ENCODE data around the gene DBNDD1. TPM values are rescaled to one million over a fixed set of nuclear protein-coding genes. Genes with fewer than 3 reads are reported as not detected.
"Not testable (repeated sequence)": the region's sequence is repeated elsewhere in the genome, so short reads cannot be mapped to it uniquely, and the experiment has no call there.

The DBNDD1 gene
- total RNA-seq, 1 donor from 2014 or later = 11.6 TPM

DNA sequence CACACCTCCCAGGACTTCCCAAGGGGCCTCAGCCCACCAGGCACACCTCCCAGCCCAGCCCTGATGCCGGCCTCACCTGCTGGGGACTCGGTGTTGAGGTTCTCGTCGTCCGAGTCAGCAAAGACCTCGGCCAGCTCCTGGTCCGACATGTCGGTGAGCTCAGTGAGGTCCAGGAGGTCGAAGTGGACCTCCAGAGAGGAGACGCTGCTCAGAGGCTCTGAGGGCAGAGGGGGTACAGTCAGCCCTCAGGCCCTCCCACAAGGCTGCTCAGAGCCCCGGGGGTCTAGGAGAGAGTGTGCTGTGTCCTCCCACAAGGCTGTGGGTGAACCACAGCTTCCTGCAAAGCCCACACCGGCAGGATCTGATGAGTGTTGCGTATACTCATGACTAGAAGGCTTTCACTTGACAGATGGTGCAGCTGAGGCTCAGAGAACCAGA is 10.5 kb downstream of the DBNDD1 start:
- Mint-ChIP-seq H3K4me1 (ENCODE audit: unreplicated experiment) (no peaks in the 10 kb centered on the region), H3K27me3 (no peaks in the 10 kb centered on the region), H3K4me3 (no peak overlapping the region), H3K9me3 (no peaks in the 10 kb centered on the region), H3K27ac (no peak overlapping the region), H3K36me3 (no peaks in the 10 kb centered on the region)
- TF ChIP-seq, protein P1, sequence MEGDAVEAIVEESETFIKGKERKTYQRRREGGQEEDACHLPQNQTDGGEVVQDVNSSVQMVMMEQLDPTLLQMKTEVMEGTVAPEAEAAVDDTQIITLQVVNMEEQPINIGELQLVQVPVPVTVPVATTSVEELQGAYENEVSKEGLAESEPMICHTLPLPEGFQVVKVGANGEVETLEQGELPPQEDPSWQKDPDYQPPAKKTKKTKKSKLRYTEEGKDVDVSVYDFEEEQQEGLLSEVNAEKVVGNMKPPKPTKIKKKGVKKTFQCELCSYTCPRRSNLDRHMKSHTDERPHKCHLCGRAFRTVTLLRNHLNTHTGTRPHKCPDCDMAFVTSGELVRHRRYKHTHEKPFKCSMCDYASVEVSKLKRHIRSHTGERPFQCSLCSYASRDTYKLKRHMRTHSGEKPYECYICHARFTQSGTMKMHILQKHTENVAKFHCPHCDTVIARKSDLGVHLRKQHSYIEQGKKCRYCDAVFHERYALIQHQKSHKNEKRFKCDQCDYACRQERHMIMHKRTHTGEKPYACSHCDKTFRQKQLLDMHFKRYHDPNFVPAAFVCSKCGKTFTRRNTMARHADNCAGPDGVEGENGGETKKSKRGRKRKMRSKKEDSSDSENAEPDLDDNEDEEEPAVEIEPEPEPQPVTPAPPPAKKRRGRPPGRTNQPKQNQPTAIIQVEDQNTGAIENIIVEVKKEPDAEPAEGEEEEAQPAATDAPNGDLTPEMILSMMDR (conservative IDR thresholded peaks at IDR 0.05) = no peak
- DNase-seq (ENCODE audit: extremely low spot score, unreplicated experiment) = no peak

DNA sequence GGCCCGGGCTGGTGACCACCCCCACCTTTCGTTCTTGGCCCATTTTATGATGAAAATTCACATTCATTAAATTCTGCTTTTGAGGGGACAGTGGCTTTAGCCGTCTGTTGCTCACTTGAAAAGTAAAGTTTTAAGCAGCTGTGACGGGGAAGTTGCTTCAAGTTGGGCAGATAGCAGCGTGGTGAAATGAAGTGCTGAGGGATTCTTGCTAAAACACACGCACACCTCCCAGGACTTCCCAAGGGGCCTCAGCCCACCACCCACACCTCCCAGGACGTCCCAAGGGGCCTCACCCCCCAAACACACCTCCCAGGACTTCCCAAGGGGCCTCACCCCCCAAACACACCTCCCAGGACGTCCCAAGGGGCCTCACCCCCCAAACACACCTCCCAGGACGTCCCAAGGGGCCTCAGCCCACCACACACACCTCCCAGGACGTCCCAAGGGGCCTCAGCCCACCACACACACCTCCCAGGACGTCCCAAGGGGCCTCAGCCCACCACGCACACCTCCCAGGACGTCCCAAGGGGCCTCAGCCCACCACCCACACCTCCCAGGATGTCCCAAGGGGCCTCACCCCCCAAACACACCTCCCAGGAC is 11.5 kb downstream of the DBNDD1 start:
- H3K9me3 Mint-ChIP-seq; H3K36me3 Mint-ChIP-seq; H3K4me1 Mint-ChIP-seq (ENCODE audit: unreplicated experiment); H3K27ac Mint-ChIP-seq; DNase-seq (ENCODE audit: extremely low spot score, unreplicated experiment); H3K4me3 Mint-ChIP-seq; H3K27me3 Mint-ChIP-seq: not testable (repeated sequence)

DNA sequence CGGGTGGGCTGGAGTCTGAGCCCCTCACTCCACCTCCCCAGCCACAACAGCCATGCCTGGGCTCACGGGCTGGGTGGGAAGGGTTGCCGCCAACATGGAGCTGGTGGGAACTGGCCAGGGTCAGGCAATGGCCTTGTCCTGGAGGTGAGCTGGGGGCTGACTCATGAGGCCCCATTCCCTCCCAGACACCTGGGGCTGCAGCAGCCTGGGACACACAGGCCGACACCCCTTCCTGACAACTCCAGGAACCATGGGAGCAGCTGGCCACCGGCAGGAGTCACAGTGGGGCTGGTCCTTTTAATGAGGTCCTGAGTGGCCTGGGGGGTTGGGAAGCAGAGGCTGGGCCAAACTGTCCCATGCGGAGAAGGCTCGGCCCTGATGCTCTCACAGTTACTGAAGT is 12.2 kb downstream of the DBNDD1 start:
- no peaks in the 10 kb centered on the region for H3K27me3 Mint-ChIP-seq

DNA sequence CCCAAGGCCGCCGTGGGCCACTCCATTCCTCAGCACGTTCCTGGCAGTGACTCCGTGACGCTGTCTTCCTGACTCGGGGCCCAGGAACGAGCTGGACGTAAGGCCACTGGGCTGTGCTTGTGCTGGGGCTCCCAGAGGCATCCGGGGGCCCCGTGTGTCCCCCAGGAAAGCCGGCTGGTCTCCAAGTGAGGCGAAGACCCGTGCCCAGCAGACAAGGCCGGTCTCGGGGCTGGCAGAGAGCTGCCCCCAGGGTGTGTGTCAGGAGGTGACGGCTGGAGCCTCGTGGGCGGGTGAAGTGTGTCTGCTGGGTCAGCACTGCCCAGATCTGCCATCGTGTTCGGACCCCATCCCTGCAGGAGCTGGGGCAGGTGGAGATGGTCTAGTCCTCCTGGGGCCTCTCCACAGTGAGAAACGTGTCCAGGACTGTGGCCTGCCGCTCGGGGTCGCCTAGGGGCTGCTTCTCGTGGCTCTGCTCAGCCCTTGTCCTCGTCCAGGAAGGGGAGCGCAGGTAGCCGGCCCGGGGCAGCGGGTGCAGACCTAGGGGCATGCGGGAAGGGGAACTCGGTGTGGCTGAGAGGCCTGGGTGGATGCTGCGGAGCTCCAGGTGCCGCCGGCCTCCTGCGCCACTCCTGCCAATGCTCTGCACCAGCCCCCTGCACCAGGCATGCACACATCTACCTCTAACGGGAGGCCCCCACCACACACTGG is 13.1 kb downstream of the DBNDD1 start:
- TF ChIP-seq, protein P1 (conservative IDR thresholded peaks at IDR 0.05) = no peak
- no peak overlapping the region for H3K27ac Mint-ChIP-seq
- no peaks in the 10 kb centered on the region for H3K9me3 Mint-ChIP-seq
- H3K4me1 Mint-ChIP-seq (ENCODE audit: unreplicated experiment) = no peaks in the 10 kb centered on the region
- H3K27me3 Mint-ChIP-seq = no peaks in the 10 kb centered on the region
- DNase-seq (ENCODE audit: extremely low spot score, unreplicated experiment) = no peak
- H3K4me3 Mint-ChIP-seq = no peak overlapping the region
- no peaks in the 10 kb centered on the region for H3K36me3 Mint-ChIP-seq

More for the DNA sequence above, 12.2 kb downstream of the DBNDD1 start:
- Mint-ChIP-seq H3K4me3 (no peak overlapping the region), H3K9me3 (no peaks in the 10 kb centered on the region), H3K4me1 (ENCODE audit: unreplicated experiment) (no peaks in the 10 kb centered on the region), H3K27ac (no peak overlapping the region), H3K36me3 (no peaks in the 10 kb centered on the region)
- no peak for DNase-seq (ENCODE audit: extremely low spot score, unreplicated experiment)
- TF ChIP-seq, protein P1 (conservative IDR thresholded peaks at IDR 0.05) = no peak

DNA sequence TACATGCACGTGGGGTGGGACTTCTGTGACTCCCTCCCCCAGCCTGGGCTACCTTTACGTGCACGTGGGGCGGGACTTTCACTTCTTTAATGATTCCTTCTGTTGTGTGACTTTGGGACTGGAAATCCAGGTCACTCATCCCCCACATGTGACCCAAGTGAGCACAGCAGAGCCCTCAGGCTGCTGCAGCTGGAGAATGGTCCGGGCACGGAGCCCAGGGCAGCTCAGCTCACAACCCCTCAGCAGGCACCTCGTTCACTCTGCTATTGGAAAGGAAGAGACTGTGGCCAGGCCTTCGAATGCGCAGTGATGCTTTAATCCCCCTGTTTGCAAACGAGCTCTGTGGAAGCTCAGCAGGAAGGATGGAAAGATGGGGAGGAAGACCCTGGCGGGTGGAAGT is 14.7 kb downstream of the DBNDD1 start:
- no peaks in the 10 kb centered on the region for H3K9me3 Mint-ChIP-seq
- H3K27me3 Mint-ChIP-seq = no peaks in the 10 kb centered on the region
- no peak for DNase-seq (ENCODE audit: extremely low spot score, unreplicated experiment)
- H3K4me3 Mint-ChIP-seq = no peak overlapping the region
- H3K36me3 Mint-ChIP-seq = no peaks in the 10 kb centered on the region
- H3K27ac Mint-ChIP-seq = no peak overlapping the region
- H3K4me1 Mint-ChIP-seq (ENCODE audit: unreplicated experiment) = no peaks in the 10 kb centered on the region
- TF ChIP-seq, protein P1 (conservative IDR thresholded peaks at IDR 0.05) = no peak

DNA sequence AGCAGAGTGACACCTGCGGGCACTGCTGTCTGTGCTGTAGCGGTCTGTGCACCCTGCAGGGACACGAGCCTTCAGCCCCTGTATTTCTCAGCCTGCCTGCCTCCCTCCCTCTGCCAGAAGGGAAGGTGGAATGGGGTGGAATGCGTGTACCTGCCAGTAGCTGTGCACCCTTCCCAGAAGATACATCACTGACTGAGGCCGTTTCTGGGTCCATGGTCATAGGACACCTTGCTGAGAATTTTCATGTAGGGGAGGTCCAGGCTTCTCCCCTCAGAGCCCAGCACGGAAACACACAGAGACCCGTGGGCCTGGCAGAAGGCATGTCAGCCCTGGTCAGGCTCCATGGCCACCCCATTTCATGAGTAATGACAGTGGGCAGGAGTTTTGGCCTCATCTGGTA is 16.5 kb downstream of the DBNDD1 start:
- no peaks in the 10 kb centered on the region for H3K9me3 Mint-ChIP-seq
- H3K4me1 Mint-ChIP-seq (ENCODE audit: unreplicated experiment) = no peaks in the 10 kb centered on the region
- H3K27ac Mint-ChIP-seq = peak overlapping the region; percentile 48
- H3K27me3 Mint-ChIP-seq = no peaks in the 10 kb centered on the region
- TF ChIP-seq, protein P1 (conservative IDR thresholded peaks at IDR 0.05) = no peak
- H3K4me3 Mint-ChIP-seq = no peak overlapping the region
- DNase-seq (ENCODE audit: extremely low spot score, unreplicated experiment) = no peak
- peaks cover 3% of the 10 kb centered on the region for H3K36me3 Mint-ChIP-seq

Measured in type B pancreatic cell (in vitro differentiated cells).